Liver (tissue), 9 donors: ENCODE measurements around the gene ADAMTS2. TPM values are rescaled to one million over a fixed set of nuclear protein-coding genes. Genes with fewer than 3 reads are reported as not detected.

Experiments used
- DNase-seq: peaks from one replicate; pipeline ENCODE4 v3.0.0-alpha.2; 2017; ENCODE audit warnings: low spot score
- H3K27ac ChIP-seq, 2 donors: one replicate each; pipeline ENCODE4 v1.7.0; 2013; ENCODE audit warnings: inconsistent platforms in 2 of 2, low read length in 2 of 2, control low read depth in 1 of 2, low read depth in 1 of 2, mild to moderate bottlenecking in 1 of 2
- H3K27me3 ChIP-seq, 4 donors: one replicate each; pipeline versions ENCODE4 v1.6.1 to v1.7.0; 2013; ENCODE audit warnings: low read length in 3 of 4, inconsistent platforms in 1 of 4, mild to moderate bottlenecking in 1 of 4, moderate library complexity in 1 of 4; ENCODE audit not compliant: control insufficient read depth in 4 of 4, insufficient read depth in 4 of 4
- H3K36me3 ChIP-seq, 4 donors: one replicate each; pipeline versions ENCODE4 v1.6.1 to v1.7.0; 2013; ENCODE audit warnings: low read length in 3 of 4, mild to moderate bottlenecking in 3 of 4, low read depth in 1 of 4, moderate library complexity in 1 of 4; ENCODE audit not compliant: control insufficient read depth in 4 of 4, insufficient read depth in 3 of 4
- H3K4me1 ChIP-seq, 4 donors: one replicate each; pipeline versions ENCODE4 v1.6.1 to v1.7.0; 2013; ENCODE audit warnings: low read length in 3 of 4, mild to moderate bottlenecking in 3 of 4, moderate library complexity in 1 of 4; ENCODE audit not compliant: control insufficient read depth in 4 of 4, insufficient read depth in 4 of 4
- H3K4me3 ChIP-seq, 3 donors: one replicate each; pipeline versions ENCODE4 v1.6.1 to v1.7.0; 2013; ENCODE audit warnings: low read length in 3 of 3, control low read depth in 1 of 3, low read depth in 1 of 3, mild to moderate bottlenecking in 1 of 3
- H3K9ac ChIP-seq, 2 donors: one replicate each; pipeline ENCODE4 v1.7.0; 2013; ENCODE audit warnings: low read length in 2 of 2, mild to moderate bottlenecking in 2 of 2, moderate library complexity in 2 of 2, control low read depth in 1 of 2, low read depth in 1 of 2
- H3K9me3 ChIP-seq, 4 donors: one replicate each; pipeline versions ENCODE4 v1.6.1 to v1.7.0; 2013; ENCODE audit warnings: low read length in 3 of 4; ENCODE audit not compliant: control insufficient read depth in 4 of 4
- EGR1 ChIP-seq, 2 donors: IDR thresholded peaks; 2 replicates each; pipeline ENCODE4 v1.6.1; 2016 to 2018; ENCODE audit warnings: antibody characterized with exemption in 2 of 2, low read depth in 2 of 2
- FOXA1 ChIP-seq: IDR thresholded peaks from 2 replicates; pipeline ENCODE4 v1.6.1; 2016; ENCODE audit warnings: antibody characterized with exemption
- FOXA2 ChIP-seq: IDR thresholded peaks from 2 replicates; pipeline ENCODE4 v1.6.1; 2016; ENCODE audit warnings: antibody characterized with exemption
- GABPA ChIP-seq, 2 donors: IDR thresholded peaks in 1 of 2; conservative IDR thresholded peaks in 1 of 2; 2 replicates each; pipeline ENCODE4 v1.6.1; 2016; ENCODE audit warnings: antibody characterized with exemption in 2 of 2, mild to moderate bottlenecking in 1 of 2, moderate library complexity in 1 of 2
- JUND ChIP-seq, 2 donors: IDR thresholded peaks; 2 replicates each; pipeline ENCODE4 v1.6.1; 2016; ENCODE audit warnings: antibody characterized with exemption in 2 of 2
- NR2F2 ChIP-seq: IDR thresholded peaks from 2 replicates; pipeline ENCODE4 v1.6.1; 2016; ENCODE audit warnings: antibody characterized with exemption
- RAD21 ChIP-seq, 2 donors: IDR thresholded peaks; 2 replicates each; pipeline ENCODE4 v1.6.1; 2016; ENCODE audit warnings: antibody characterized with exemption in 2 of 2, mild to moderate bottlenecking in 2 of 2
- RXRA ChIP-seq, 2 donors: IDR thresholded peaks; 2 replicates each; pipeline ENCODE4 v1.6.1; 2017 to 2018; ENCODE audit warnings: antibody characterized with exemption in 2 of 2, mild to moderate bottlenecking in 1 of 2
- SP1 ChIP-seq: IDR thresholded peaks from 2 replicates; pipeline ENCODE4 v1.6.1; 2018; ENCODE audit warnings: antibody characterized with exemption, mild to moderate bottlenecking
- TAF1 ChIP-seq: conservative IDR thresholded peaks from 2 replicates; pipeline ENCODE4 v1.6.1; 2016; ENCODE audit warnings: antibody characterized with exemption, mild to moderate bottlenecking
- YY1 ChIP-seq: IDR thresholded peaks from 2 replicates; pipeline ENCODE4 v1.6.1; 2016; ENCODE audit warnings: antibody characterized with exemption, mild to moderate bottlenecking
- WGBS: extraction: QIAGEN DNeasy Blood & Tissue Kit; methylation state at CpG from one replicate; pipeline ENCODE4 v1.1.7; 2013; 5-methylcytosine and 5-hydroxymethylcytosine counted together
- polyA plus RNA-seq, 2 donors: library from polyadenylated mRNA; stranded (reverse) in 1 of 2; unstranded in 1 of 2; fragments of 200-250 nt in 1 of 2; fragments of >200 nt in 1 of 2; fragmentation: Nextera tagmentation in 1 of 2; extraction: Ambion mirVana in 1 of 2; gene quantifications; one replicate each; pipeline versions ENCODE4 v1.2.1 to v1.2.3, GENCODE V29; 2013 to 2015
- total RNA-seq, 2 donors: library from RNA; depleted of rRNA; stranded (reverse); fragments of >200 nt; gene quantifications; one replicate each; pipeline ENCODE4 v1.2.3, GENCODE V29; 2014
- TF ChIP-seq, protein P1 (sequence below): fragments of 150-350 bp; IDR thresholded peaks from 2 replicates; pipeline ENCODE4 v1.5.1; 2017; ENCODE audit warnings: improper control_type of control experiment, low read depth, low read length; ENCODE audit not compliant: missing input control
- TF ChIP-seq, protein P2 (sequence below): IDR thresholded peaks from 2 replicates; pipeline ENCODE4 v1.6.1; 2016; ENCODE audit warnings: antibody characterized with exemption, mild to moderate bottlenecking
- TF ChIP-seq, protein P3 (sequence below): IDR thresholded peaks from 2 replicates; pipeline ENCODE4 v1.6.1; 2016; ENCODE audit warnings: antibody characterized with exemption
- TF ChIP-seq, protein P4 (sequence below): IDR thresholded peaks from 2 replicates; pipeline ENCODE4 v1.6.1; 2016; ENCODE audit warnings: antibody characterized with exemption
- TF ChIP-seq, protein P5 (sequence below): IDR thresholded peaks from 2 replicates; pipeline ENCODE4 v1.6.1; 2016; ENCODE audit warnings: antibody characterized with exemption
- donor health status: healthy.
- donor health status: healthy.
- donor health status: healthy.
- donor health status: healthy.
- donor health status: healthy.

ADAMTS2 gene
- total and polyA plus RNA-seq, 4 donors, result 2.7 to 24.3 (median 12.0) TPM

DNA sequence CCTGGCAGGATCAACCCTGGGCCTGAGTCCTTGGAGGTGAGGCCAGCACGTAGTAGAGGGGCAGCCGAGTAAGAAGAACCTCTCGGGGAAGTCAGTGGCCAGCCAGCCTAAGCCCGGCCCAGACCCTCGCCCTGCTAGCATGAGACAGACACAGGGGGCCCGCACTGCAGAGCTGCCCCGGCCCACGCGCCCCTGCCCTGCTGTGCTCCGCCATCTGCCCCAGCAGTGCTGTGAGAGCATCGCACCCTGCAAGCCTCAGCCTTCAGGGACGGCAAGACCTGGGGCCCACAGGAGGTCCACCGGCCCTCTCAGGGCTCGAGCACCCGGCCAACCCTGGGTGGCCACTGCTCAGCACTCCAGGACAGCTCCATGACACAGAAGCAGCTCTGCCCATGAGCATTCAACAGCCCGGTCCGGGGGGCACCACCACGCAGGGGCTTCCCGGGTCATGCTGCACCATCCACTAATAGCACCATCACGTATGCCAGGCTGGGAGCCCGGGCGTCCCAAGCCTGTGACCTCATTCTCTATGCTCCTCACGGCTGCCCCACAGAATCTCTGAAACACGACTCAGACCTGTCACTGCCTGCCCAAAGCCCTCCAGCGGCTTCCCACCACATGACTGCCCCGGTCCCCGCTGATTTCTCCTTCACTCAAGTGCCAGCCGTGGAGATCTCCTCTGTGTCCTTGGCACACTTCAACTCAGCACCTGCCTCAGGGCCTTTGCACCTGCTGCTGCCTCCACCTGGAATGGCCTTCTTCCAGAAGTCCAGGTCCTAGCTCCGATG is 38.1 kb downstream of the ADAMTS2 start:
- 89% methylated on average over 29 of the region's 29 CpGs for WGBS
- no peak for DNase-seq
- no peaks in the 10 kb centered on the region for H3K36me3 ChIP-seq
- peaks cover 0 to 2% (median 0%) of the 10 kb centered on the region in 4 donors for H3K4me1 ChIP-seq
- H3K4me3 ChIP-seq, result no peak overlapping the region
- no peak for TF ChIP-seq TAF1
- TF ChIP-seq JUND (IDR thresholded peaks at IDR 0.05), result no peak
- TF ChIP-seq EGR1 (IDR thresholded peaks at IDR 0.05; ENCODE audit: low read depth in 2 of 2), result no peak
- TF ChIP-seq, protein P1, sequence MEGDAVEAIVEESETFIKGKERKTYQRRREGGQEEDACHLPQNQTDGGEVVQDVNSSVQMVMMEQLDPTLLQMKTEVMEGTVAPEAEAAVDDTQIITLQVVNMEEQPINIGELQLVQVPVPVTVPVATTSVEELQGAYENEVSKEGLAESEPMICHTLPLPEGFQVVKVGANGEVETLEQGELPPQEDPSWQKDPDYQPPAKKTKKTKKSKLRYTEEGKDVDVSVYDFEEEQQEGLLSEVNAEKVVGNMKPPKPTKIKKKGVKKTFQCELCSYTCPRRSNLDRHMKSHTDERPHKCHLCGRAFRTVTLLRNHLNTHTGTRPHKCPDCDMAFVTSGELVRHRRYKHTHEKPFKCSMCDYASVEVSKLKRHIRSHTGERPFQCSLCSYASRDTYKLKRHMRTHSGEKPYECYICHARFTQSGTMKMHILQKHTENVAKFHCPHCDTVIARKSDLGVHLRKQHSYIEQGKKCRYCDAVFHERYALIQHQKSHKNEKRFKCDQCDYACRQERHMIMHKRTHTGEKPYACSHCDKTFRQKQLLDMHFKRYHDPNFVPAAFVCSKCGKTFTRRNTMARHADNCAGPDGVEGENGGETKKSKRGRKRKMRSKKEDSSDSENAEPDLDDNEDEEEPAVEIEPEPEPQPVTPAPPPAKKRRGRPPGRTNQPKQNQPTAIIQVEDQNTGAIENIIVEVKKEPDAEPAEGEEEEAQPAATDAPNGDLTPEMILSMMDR, result no peak
- no peak for TF ChIP-seq FOXA2
- TF ChIP-seq, protein P2, sequence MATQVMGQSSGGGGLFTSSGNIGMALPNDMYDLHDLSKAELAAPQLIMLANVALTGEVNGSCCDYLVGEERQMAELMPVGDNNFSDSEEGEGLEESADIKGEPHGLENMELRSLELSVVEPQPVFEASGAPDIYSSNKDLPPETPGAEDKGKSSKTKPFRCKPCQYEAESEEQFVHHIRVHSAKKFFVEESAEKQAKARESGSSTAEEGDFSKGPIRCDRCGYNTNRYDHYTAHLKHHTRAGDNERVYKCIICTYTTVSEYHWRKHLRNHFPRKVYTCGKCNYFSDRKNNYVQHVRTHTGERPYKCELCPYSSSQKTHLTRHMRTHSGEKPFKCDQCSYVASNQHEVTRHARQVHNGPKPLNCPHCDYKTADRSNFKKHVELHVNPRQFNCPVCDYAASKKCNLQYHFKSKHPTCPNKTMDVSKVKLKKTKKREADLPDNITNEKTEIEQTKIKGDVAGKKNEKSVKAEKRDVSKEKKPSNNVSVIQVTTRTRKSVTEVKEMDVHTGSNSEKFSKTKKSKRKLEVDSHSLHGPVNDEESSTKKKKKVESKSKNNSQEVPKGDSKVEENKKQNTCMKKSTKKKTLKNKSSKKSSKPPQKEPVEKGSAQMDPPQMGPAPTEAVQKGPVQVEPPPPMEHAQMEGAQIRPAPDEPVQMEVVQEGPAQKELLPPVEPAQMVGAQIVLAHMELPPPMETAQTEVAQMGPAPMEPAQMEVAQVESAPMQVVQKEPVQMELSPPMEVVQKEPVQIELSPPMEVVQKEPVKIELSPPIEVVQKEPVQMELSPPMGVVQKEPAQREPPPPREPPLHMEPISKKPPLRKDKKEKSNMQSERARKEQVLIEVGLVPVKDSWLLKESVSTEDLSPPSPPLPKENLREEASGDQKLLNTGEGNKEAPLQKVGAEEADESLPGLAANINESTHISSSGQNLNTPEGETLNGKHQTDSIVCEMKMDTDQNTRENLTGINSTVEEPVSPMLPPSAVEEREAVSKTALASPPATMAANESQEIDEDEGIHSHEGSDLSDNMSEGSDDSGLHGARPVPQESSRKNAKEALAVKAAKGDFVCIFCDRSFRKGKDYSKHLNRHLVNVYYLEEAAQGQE, result no peak
- TF ChIP-seq GABPA (IDR thresholded peaks at IDR 0.05 in 1 of 2, conservative IDR thresholded peaks at IDR 0.05 in 1 of 2), result no peak
- TF ChIP-seq FOXA1, result no peak
- TF ChIP-seq RXRA (IDR thresholded peaks at IDR 0.05), result no peak
- TF ChIP-seq, protein P3, sequence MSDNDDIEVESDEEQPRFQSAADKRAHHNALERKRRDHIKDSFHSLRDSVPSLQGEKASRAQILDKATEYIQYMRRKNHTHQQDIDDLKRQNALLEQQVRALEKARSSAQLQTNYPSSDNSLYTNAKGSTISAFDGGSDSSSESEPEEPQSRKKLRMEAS, result no peak
- no peak for TF ChIP-seq SP1
- TF ChIP-seq, protein P4, sequence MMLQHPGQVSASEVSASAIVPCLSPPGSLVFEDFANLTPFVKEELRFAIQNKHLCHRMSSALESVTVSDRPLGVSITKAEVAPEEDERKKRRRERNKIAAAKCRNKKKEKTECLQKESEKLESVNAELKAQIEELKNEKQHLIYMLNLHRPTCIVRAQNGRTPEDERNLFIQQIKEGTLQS, result no peak
- TF ChIP-seq NR2F2, result no peak
- TF ChIP-seq YY1, result no peak
- no peak for TF ChIP-seq RAD21 (IDR thresholded peaks at IDR 0.05)
- TF ChIP-seq, protein P5, sequence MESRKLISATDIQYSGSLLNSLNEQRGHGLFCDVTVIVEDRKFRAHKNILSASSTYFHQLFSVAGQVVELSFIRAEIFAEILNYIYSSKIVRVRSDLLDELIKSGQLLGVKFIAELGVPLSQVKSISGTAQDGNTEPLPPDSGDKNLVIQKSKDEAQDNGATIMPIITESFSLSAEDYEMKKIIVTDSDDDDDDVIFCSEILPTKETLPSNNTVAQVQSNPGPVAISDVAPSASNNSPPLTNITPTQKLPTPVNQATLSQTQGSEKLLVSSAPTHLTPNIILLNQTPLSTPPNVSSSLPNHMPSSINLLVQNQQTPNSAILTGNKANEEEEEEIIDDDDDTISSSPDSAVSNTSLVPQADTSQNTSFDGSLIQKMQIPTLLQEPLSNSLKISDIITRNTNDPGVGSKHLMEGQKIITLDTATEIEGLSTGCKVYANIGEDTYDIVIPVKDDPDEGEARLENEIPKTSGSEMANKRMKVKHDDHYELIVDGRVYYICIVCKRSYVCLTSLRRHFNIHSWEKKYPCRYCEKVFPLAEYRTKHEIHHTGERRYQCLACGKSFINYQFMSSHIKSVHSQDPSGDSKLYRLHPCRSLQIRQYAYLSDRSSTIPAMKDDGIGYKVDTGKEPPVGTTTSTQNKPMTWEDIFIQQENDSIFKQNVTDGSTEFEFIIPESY, result no peak
- H3K27me3 ChIP-seq, result no peaks in the 10 kb centered on the region
- peaks cover 0 to 4% (median 3%) of the 10 kb centered on the region in 4 donors for H3K9me3 ChIP-seq
- H3K27ac ChIP-seq, result no peak overlapping the region
- no peak overlapping the region for H3K9ac ChIP-seq
